ENCODE measurements around the gene FANCE.

DNA sequence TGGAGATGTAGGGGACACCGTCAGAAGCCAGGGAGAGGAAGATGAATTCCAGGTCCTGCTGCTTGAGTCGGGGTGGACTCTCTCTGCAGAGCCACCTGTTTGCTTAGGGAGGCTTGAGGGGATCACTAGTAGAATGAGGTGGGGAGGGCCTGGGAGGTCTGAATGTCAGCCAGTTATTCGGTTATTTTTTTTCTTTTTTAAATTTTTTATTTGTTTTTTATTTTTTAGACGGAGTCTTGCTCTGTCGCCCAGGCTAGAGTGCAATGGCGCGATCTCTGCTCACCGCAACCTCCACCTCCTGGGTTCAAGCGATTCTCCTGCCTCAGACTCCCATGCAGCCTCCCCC is 36.4 kb downstream of the FANCE start:
- TF ChIP-seq EZH2 (IDR thresholded peaks at IDR 0.05; ENCODE audit: low read length) (no peak), CTCF (optimal IDR thresholded peaks at IDR 0.05 in 1 of 3, IDR thresholded peaks at IDR 0.05 in 1 of 3, conservative IDR thresholded peaks at IDR 0.05 in 1 of 3; ENCODE audit: extremely low read depth in 1 of 3, insufficient read depth in 2 of 3, low read length in 3 of 3) (no peak)
